Natural killer cell (primary cell): ENCODE results near the gene CATSPERD. TPM values are rescaled to one million over a fixed set of nuclear protein-coding genes. Genes with fewer than 3 reads are reported as not detected.

Source experiments
- ATAC-seq, 3 donors: fragments of 150-1000 bp in 2 of 3; fragments of 200-7000 bp in 1 of 3; cut with Tn5 transposase; 1 replicate in 1 of 3; 2 replicates in 2 of 3; pipeline ENCODE4 v1.10.0; 2021; ENCODE audit warnings: mild to moderate bottlenecking in 2 of 3, moderate library complexity in 2 of 3
- DNase-seq, 2 donors: peaks; one replicate each; pipeline versions ENCODE4 v3.0.0 to v3.0.0-alpha.2; 2013 to 2021; ENCODE audit warnings: mixed read lengths in 1 of 2
- H3K27ac ChIP-seq: one replicate; pipeline ENCODE4 v1.5.1; 2013; ENCODE audit warnings: mild to moderate bottlenecking, low read length
- H3K27me3 ChIP-seq: one replicate; pipeline ENCODE4 v1.6.1; 2013; ENCODE audit warnings: low read length; ENCODE audit not compliant: control insufficient read depth, insufficient read depth
- H3K36me3 ChIP-seq: one replicate; pipeline ENCODE4 v1.6.1; 2013; ENCODE audit warnings: low read length; ENCODE audit not compliant: control insufficient read depth, insufficient read depth
- H3K4me1 ChIP-seq: one replicate; pipeline ENCODE4 v1.6.1; 2013; ENCODE audit warnings: low read length; ENCODE audit not compliant: control insufficient read depth, insufficient read depth
- H3K4me3 ChIP-seq: one replicate; pipeline ENCODE4 v1.5.1; 2013; ENCODE audit warnings: low read length
- H3K9me3 ChIP-seq: one replicate; pipeline ENCODE4 v1.6.1; 2013; ENCODE audit warnings: low read length; ENCODE audit not compliant: control insufficient read depth, insufficient read depth
- H3K27ac Mint-ChIP-seq, 2 donors: one replicate each; pipeline ENCODE4 v1.8.0; 2022; ENCODE audit warnings: mild to moderate bottlenecking in 2 of 2, mixed read lengths in 2 of 2, moderate library complexity in 1 of 2
- H3K27me3 Mint-ChIP-seq, 2 donors: one replicate each; pipeline ENCODE4 v1.8.0; 2022; ENCODE audit warnings: low read depth in 2 of 2, mixed read lengths in 2 of 2
- H3K36me3 Mint-ChIP-seq: one replicate; pipeline ENCODE4 v1.8.0; 2022; ENCODE audit warnings: mixed read lengths
- H3K4me1 Mint-ChIP-seq, 2 donors: one replicate each; pipeline ENCODE4 v1.8.0; 2022; ENCODE audit warnings: mixed read lengths in 2 of 2
- H3K4me3 Mint-ChIP-seq: one replicate; pipeline ENCODE4 v1.8.0; 2022; ENCODE audit warnings: mild to moderate bottlenecking, moderate library complexity, mixed read lengths
- H3K9me3 Mint-ChIP-seq, 2 donors: one replicate each; pipeline ENCODE4 v1.8.0; 2022; ENCODE audit warnings: mixed read lengths in 2 of 2
- CTCF ChIP-seq: fragments of 200-600 bp; IDR thresholded peaks from one replicate; pipeline ENCODE4 v1.8.0; 2022; ENCODE audit warnings: antibody characterized with exemption
- WGBS: methylation state at CpG from one replicate; pipeline ENCODE4 v1.1.7; 2013; ENCODE audit warnings: missing lambda C conversion rate; ENCODE audit not compliant: insufficient coverage; 5-methylcytosine and 5-hydroxymethylcytosine counted together
- intact Hi-C: fragments of 100-400 bp; cut with micrococcal nuclease; formaldehyde crosslinking; loops from one replicate; pipeline ENCODE4 v1.14.2; 2022
- total RNA-seq, 4 donors: library from RNA; stranded (reverse); fragments of 120-200 nt in 1 of 4; gene quantifications; one replicate each; pipeline versions ENCODE4 v1.2.3 to v1.2.4, GENCODE V29; 2013 to 2022

CATSPERD gene
- total RNA-seq, 3 donors from 2014 or later (not counting 1 experiment from before 2014, with no cell fraction given), result not detected

GRCh38 chr19:5826531-5827341 is 106.3 kb downstream of the CATSPERD start:
- no peaks in the 10 kb centered on the region for H3K9me3 Mint-ChIP-seq
- intact Hi-C loops, result no loop called here
- 19% methylated on average over 24 of the region's 24 CpGs for WGBS
- H3K36me3 Mint-ChIP-seq, result no peaks in the 10 kb centered on the region
- no peak for TF ChIP-seq CTCF
- DNase-seq (peak in 1 of 2 donors; percentile 67), ATAC-seq (no peak)
- Histone ChIP-seq H3K27me3 (no peaks in the 10 kb centered on the region), H3K4me1 (peaks cover 26% of the 10 kb centered on the region), H3K4me3 (no peak overlapping the region), H3K9me3 (no peaks in the 10 kb centered on the region), H3K27ac (no peak overlapping the region), H3K36me3 (no peaks in the 10 kb centered on the region)
- peaks cover 0 to 5% of the 10 kb centered on the region in 2 donors for H3K27me3 Mint-ChIP-seq
- H3K4me1 Mint-ChIP-seq, result peaks cover 15 to 16% of the 10 kb centered on the region in 2 donors
- H3K27ac Mint-ChIP-seq, result peak overlapping the region; percentile 93 to 99
- H3K4me3 Mint-ChIP-seq, result peak overlapping the region; percentile 92

GRCh38 chr19:5827342-5827890 is 107.0 kb downstream of the CATSPERD start:
- Histone ChIP-seq H3K4me3 (no peak overlapping the region), H3K36me3 (no peaks in the 10 kb centered on the region), H3K4me1 (peaks cover 26% of the 10 kb centered on the region), H3K9me3 (no peaks in the 10 kb centered on the region), H3K27ac (peak overlapping the region; percentile 12), H3K27me3 (no peaks in the 10 kb centered on the region)
- H3K4me1 Mint-ChIP-seq, result peaks cover 15 to 16% of the 10 kb centered on the region in 2 donors
- intact Hi-C loops, result no loop called here
- H3K27me3 Mint-ChIP-seq, result peaks cover 0 to 5% of the 10 kb centered on the region in 2 donors
- peak overlapping the region; percentile 92 for H3K4me3 Mint-ChIP-seq
- peak in 1 of 2 donors; percentile 23 for DNase-seq
- 18% methylated on average over 35 of the region's 37 CpGs for WGBS
- H3K27ac Mint-ChIP-seq, result peak overlapping the region; percentile 93 to 99
- H3K9me3 Mint-ChIP-seq, result no peaks in the 10 kb centered on the region
- H3K36me3 Mint-ChIP-seq, result no peaks in the 10 kb centered on the region
- no peak for TF ChIP-seq CTCF
- ATAC-seq, result no peak

- Mint-ChIP-seq H3K4me3 (peak overlapping the region; percentile 98), H3K27ac (peak overlapping the region; percentile 94 to 99), H3K36me3 (no peaks in the 10 kb centered on the region), H3K9me3 (no peaks in the 10 kb centered on the region), H3K27me3 (peaks cover 0 to 8% of the 10 kb centered on the region in 2 donors), H3K4me1 (peaks cover 15 to 16% of the 10 kb centered on the region in 2 donors)
- Histone ChIP-seq H3K9me3 (no peaks in the 10 kb centered on the region), H3K27me3 (no peaks in the 10 kb centered on the region), H3K36me3 (no peaks in the 10 kb centered on the region), H3K4me3 (peak overlapping the region; percentile 58), H3K4me1 (peaks cover 26% of the 10 kb centered on the region), H3K27ac (peak overlapping the region; percentile 78)
- intact Hi-C loops, result no loop called here
- TF ChIP-seq CTCF, result no peak
- ATAC-seq, result peak; percentile 80 to 94 (median 84)
- peak; percentile 95 to 96 for DNase-seq
- WGBS, result under 1% methylated on average over 91 of the region's 91 CpGs
These were observed 107.6 kb downstream of the CATSPERD start for GRCh38 chr19:5827891-5828660.

Other genes with a start within 250 kb of the CATSPERD start
- 1 to 10 TPM; 1.6 to 2.2 (median 1.7) TPM for gene TINCR, start 152.7 kb upstream of the CATSPERD start, total RNA-seq
- gene SAFB2, start 97.9 kb upstream of the CATSPERD start, total RNA-seq, result 100 to 1,000 TPM; 232 to 264 (median 258) TPM
- 100 to 1,000 TPM; 195 to 229 (median 207) TPM for gene SAFB, start 97.6 kb upstream of the CATSPERD start, total RNA-seq
- 10 to 100 TPM; 17.7 to 27.7 (median 25.1) TPM for gene MICOS13, start 40.1 kb upstream of the CATSPERD start, total RNA-seq
- gene HSD11B1L, start 39.6 kb upstream of the CATSPERD start, total RNA-seq, result 1 to 10 TPM; 1.1 to 3.7 (median 3.0) TPM
- gene RPL36, start 30.3 kb upstream of the CATSPERD start, total RNA-seq, result 100 to 1,000 TPM; 363 to 505 (median 459) TPM
- gene LONP1, start 491 bp upstream of the CATSPERD start, total RNA-seq, result 10 to 100 TPM; 50.5 to 61.8 (median 56.1) TPM
- gene PRR22, start 64.1 kb downstream of the CATSPERD start, total RNA-seq, result 1 to 10 TPM; 2.4 to 5.4 (median 4.2) TPM
- gene DUS3L, start 70.5 kb downstream of the CATSPERD start, total RNA-seq, result 100 to 1,000 TPM; 116 to 140 (median 128) TPM
- under 1 TPM in 2 of 3 donors, not detected in 1; 0.33 to 0.34 TPM for gene NRTN, start 84.4 kb downstream of the CATSPERD start, total RNA-seq
- gene FUT6, start 119.1 kb downstream of the CATSPERD start, total RNA-seq, result under 1 TPM in 1 of 3 donors, not detected in 2; 0.34 TPM
- not detected for gene FUT3, start 130.8 kb downstream of the CATSPERD start, total RNA-seq
- 1 to 10 TPM; 1.2 to 3.9 (median 2.3) TPM for gene FUT5, start 149.9 kb downstream of the CATSPERD start, total RNA-seq
- 100 to 1,000 TPM; 111 to 115 (median 113) TPM for gene NDUFA11, start 183.2 kb downstream of the CATSPERD start, total RNA-seq
- gene VMAC, start 184.2 kb downstream of the CATSPERD start, total RNA-seq, result 10 to 100 TPM; 21.1 to 26.3 (median 24.2) TPM
- gene CAPS, start 193.6 kb downstream of the CATSPERD start, total RNA-seq, result 10 to 100 TPM; 34.0 to 41.6 (median 38.3) TPM